NCI-H1436 (cell line): Measurements from ENCODE around the gene PPME1.

Experiments
- DNase-seq: peaks from one replicate; lab custom pipeline; 2025; lab: John Stamatoyannopoulos, UW

PPME1 gene

GRCh38 chr11:74282914-74283371 is 111.9 kb downstream of the PPME1 start:
- no peak for DNase-seq

GRCh38 chr11:74283580-74284180 is 112.6 kb downstream of the PPME1 start:
- DNase-seq, result no peak

- DNase-seq, result no peak
Observed at GRCh38 chr11:74284466-74284865, 113.4 kb downstream of the PPME1 start.

- no peak for DNase-seq
Observed at GRCh38 chr11:74288161-74288560, 117.1 kb downstream of the PPME1 start.

GRCh38 chr11:74288911-74289310 is 117.8 kb downstream of the PPME1 start:
- no peak for DNase-seq

- no peak for DNase-seq
Observed at GRCh38 chr11:74297484-74297883, 126.4 kb downstream of the PPME1 start.

- no peak for DNase-seq
Observed at GRCh38 chr11:74299015-74299414, 127.9 kb downstream of the PPME1 start.
